SU-DHL-6 (cell line): ENCODE measurements around the gene CD209.

ENCODE experiments used
- H2AFZ ChIP-seq: fragments of 200-600 bp; sonication (generic); 2 replicates; pipeline ENCODE4 v1.6.1; 2014; ENCODE audit warnings: low read depth, mild to moderate bottlenecking, moderate library complexity, mixed read lengths, antibody characterized with exemption, low read length; ENCODE audit not compliant: severe bottlenecking
- H3F3A ChIP-seq: fragments of 200-600 bp; shearing (Covaris generic); 2 replicates; pipeline ENCODE4 v1.6.0; 2016; ENCODE audit warnings: antibody characterized with exemption, mild to moderate bottlenecking; ENCODE audit not compliant: insufficient read depth
- H3K27ac ChIP-seq: fragments of 200-600 bp; sonication (generic); 2 replicates; pipeline ENCODE4 v1.5.1; 2016; ENCODE audit warnings: low read depth, mild to moderate bottlenecking, low read length, moderate library complexity, mixed read lengths
- H3K27me3 ChIP-seq: fragments of 200-600 bp; sonication (generic), shearing (Covaris generic); 2 replicates; pipeline ENCODE4 v1.6.0; 2014; ENCODE audit warnings: mild to moderate bottlenecking, low read length
- H3K36me3 ChIP-seq: fragments of 200-600 bp; sonication (generic); 2 replicates; pipeline ENCODE4 v1.6.1; 2014; ENCODE audit warnings: mild to moderate bottlenecking, low read length, mixed read lengths
- H3K4me2 ChIP-seq: fragments of 300-600, 200-600 bp; shearing (Covaris generic), sonication (generic); 2 replicates; pipeline ENCODE4 v1.6.0; 2014; ENCODE audit warnings: low read length, low read depth, mild to moderate bottlenecking; ENCODE audit not compliant: poor library complexity, severe bottlenecking
- H3K4me3 ChIP-seq: fragments of 200-600 bp; sonication (generic); 2 replicates; pipeline ENCODE4 v1.5.1; 2014; ENCODE audit warnings: antibody characterized with exemption, low read length, mild to moderate bottlenecking, mixed read lengths; ENCODE audit not compliant: insufficient read depth, poor library complexity, severe bottlenecking
- H3K79me2 ChIP-seq: fragments of 200-600 bp; sonication (generic); 2 replicates; pipeline ENCODE4 v1.6.1; 2014; ENCODE audit warnings: mild to moderate bottlenecking, low read length, moderate library complexity; ENCODE audit not compliant: insufficient read depth
- H3K9ac ChIP-seq: fragments of 200-600 bp; sonication (generic); 2 replicates; pipeline ENCODE4 v1.7.0; 2014; ENCODE audit warnings: mild to moderate bottlenecking, low read length
- H3K9me2 ChIP-seq: fragments of 200-600 bp; sonication (generic); replicated peaks from 2 replicates; pipeline ENCODE4 v1.6.1; 2014; ENCODE audit warnings: low read length; ENCODE audit not compliant: insufficient read depth
- H3K9me3 ChIP-seq: fragments of 200-600 bp; sonication (generic); 2 replicates; pipeline ENCODE4 v1.6.1; 2014; ENCODE audit warnings: low read length, mixed read lengths; ENCODE audit not compliant: insufficient read depth
- H4K20me1 ChIP-seq: fragments of 200-600 bp; sonication (generic); 2 replicates; pipeline ENCODE4 v1.6.1; 2014; ENCODE audit warnings: low read depth, mild to moderate bottlenecking, antibody characterized with exemption, low read length, moderate library complexity, mixed read lengths
- CTCF ChIP-seq: fragments of 200-600 bp; sonication (generic); IDR thresholded peaks from one replicate; pipeline ENCODE4 v1.5.1; 2017; ENCODE audit warnings: antibody characterized with exemption, mild to moderate bottlenecking, low read length, moderate library complexity; ENCODE audit not compliant: insufficient read depth, poor library complexity, severe bottlenecking
- EZH2phosphoT487 ChIP-seq: fragments of 200-600 bp; sonication (generic), shearing (Covaris generic); conservative IDR thresholded peaks from 2 replicates; pipeline ENCODE4 v1.6.1; 2018; ENCODE audit warnings: mild to moderate bottlenecking, antibody characterized with exemption, low read length, moderate library complexity, mixed read lengths

Gene CD209

DNA sequence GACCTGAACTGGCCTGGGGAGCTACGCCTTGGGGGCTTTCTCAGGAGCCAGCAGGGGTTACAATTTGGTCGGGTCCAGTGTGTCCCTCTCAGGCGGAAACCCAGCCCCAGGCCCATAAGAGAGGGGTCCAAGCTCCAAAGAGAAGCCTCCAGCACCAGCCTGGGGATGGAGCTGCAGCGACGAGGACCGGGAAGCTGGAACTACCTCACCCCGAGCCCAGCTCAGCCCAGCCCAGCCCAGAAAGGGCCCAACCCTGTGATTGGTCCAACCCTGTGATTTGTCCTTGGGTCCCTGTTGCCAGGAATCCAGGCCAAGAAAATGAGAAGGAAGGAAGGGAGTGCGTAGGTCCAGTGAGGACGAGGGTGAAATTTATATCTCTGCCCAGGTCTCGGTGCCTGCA, 39.8 kb upstream of the CD209 start:
- H3K4me2 ChIP-seq: no peak overlapping the region
- no peak overlapping the region for H3K4me3 ChIP-seq
- no peaks in the 10 kb centered on the region for H3F3A ChIP-seq
- no peak for TF ChIP-seq CTCF
- TF ChIP-seq EZH2phosphoT487: no peak
- peaks cover 6% of the 10 kb centered on the region; the same call in 1 of the 2 replicates for H3K9me3 ChIP-seq
- no peaks in the 10 kb centered on the region for H3K9me2 ChIP-seq
- H4K20me1 ChIP-seq: no peaks in the 10 kb centered on the region
- no peaks in the 10 kb centered on the region for H3K79me2 ChIP-seq
- no peak overlapping the region for H3K27ac ChIP-seq
- H3K9ac ChIP-seq: no peak overlapping the region
- H2AFZ ChIP-seq: no peak overlapping the region
- no peaks in the 10 kb centered on the region for H3K27me3 ChIP-seq
- no peaks in the 10 kb centered on the region for H3K36me3 ChIP-seq

DNA sequence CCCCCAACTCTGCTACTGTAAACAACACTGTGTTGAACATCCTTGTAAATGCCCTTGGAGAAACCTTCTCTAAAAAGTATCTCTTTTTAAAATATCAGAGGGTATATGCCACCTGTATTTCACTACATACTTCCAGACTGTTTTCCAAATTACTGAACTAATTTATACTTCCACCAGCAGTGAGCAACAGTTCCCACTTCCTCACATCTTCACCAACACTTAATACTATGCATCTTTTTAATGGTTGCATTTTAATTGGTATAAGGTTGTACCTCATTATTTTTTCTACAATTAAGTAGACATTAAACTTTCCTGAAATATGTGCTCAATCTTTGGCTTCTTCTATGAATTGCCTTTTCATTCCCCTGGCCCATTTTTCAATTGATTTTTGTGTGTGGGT, 37.5 kb upstream of the CD209 start:
- Histone ChIP-seq H3K27me3 (no peaks in the 10 kb centered on the region), H3F3A (no peaks in the 10 kb centered on the region), H2AFZ (no peak overlapping the region), H3K9me2 (no peaks in the 10 kb centered on the region), H3K36me3 (no peaks in the 10 kb centered on the region), H3K4me3 (no peak overlapping the region), H3K27ac (no peak overlapping the region), H4K20me1 (no peaks in the 10 kb centered on the region), H3K9me3 (peaks cover 6% of the 10 kb centered on the region; the same call in 1 of the 2 replicates), H3K4me2 (no peak overlapping the region), H3K9ac (no peak overlapping the region), H3K79me2 (no peaks in the 10 kb centered on the region)
- TF ChIP-seq EZH2phosphoT487 (no peak), CTCF (no peak)

DNA sequence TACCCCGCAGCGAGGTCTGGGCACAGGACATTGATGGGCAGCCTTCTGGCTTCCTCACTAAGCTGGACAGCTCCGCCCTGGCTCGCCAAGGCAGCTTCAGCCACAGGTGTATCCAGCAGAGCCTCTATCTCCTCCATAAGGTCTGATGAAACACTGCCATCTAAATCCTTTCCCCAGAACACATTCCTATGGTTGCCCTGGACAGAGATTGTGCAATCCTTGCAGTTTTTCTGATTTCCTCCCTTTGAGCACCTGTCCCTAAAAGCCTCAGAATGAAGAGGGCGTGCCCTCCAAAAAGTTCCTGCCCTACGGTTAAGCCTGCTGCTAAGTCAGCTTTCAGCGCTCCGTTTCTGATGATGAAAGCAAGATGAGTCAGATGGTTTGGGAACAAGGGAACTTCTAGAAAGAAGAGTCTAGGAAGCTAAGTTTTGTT, 36.7 kb upstream of the CD209 start:
- H2AFZ ChIP-seq: no peak overlapping the region
- H3F3A ChIP-seq: no peaks in the 10 kb centered on the region
- no peak overlapping the region for H3K9ac ChIP-seq
- no peaks in the 10 kb centered on the region for H3K79me2 ChIP-seq
- H3K27ac ChIP-seq: no peak overlapping the region
- no peak overlapping the region for H3K4me2 ChIP-seq
- no peaks in the 10 kb centered on the region for H3K9me2 ChIP-seq
- H3K36me3 ChIP-seq: no peaks in the 10 kb centered on the region
- peaks cover 6% of the 10 kb centered on the region; the same call in 1 of the 2 replicates for H3K9me3 ChIP-seq
- no peaks in the 10 kb centered on the region for H4K20me1 ChIP-seq
- no peak for TF ChIP-seq EZH2phosphoT487
- no peak for TF ChIP-seq CTCF
- H3K27me3 ChIP-seq: no peaks in the 10 kb centered on the region
- H3K4me3 ChIP-seq: no peak overlapping the region

GRCh38 chr19:7781157-7781556, 33.8 kb upstream of the CD209 start:
- no peaks in the 10 kb centered on the region for H3K9me2 ChIP-seq
- no peak overlapping the region for H3K27ac ChIP-seq
- TF ChIP-seq CTCF (no peak), EZH2phosphoT487 (no peak)
- no peaks in the 10 kb centered on the region for H3K79me2 ChIP-seq
- H3K4me2 ChIP-seq: no peak overlapping the region
- H3K36me3 ChIP-seq: no peaks in the 10 kb centered on the region
- H2AFZ ChIP-seq: no peak overlapping the region
- H3K9ac ChIP-seq: no peak overlapping the region
- H3K9me3 ChIP-seq: peaks cover 6% of the 10 kb centered on the region; the same call in 1 of the 2 replicates
- no peaks in the 10 kb centered on the region for H3K27me3 ChIP-seq
- no peaks in the 10 kb centered on the region for H3F3A ChIP-seq
- H4K20me1 ChIP-seq: no peaks in the 10 kb centered on the region
- no peak overlapping the region for H3K4me3 ChIP-seq
